ENCODE results near the gene ID3.

- TF ChIP-seq CTCF (conservative IDR thresholded peaks at IDR 0.05; ENCODE audit: low read depth, low read length) (no peak), EZH2phosphoT487 (IDR thresholded peaks at IDR 0.05; ENCODE audit: borderline replicate concordance, low read length) (no peak), EZH2 (IDR thresholded peaks at IDR 0.05; ENCODE audit: low read length, unreplicated experiment) (no peak)
These were observed 19.2 kb upstream of the ID3 start for GRCh38 chr1:23578311-23578996.
